HG02852 (cell line): Measurements from ENCODE around the gene CALML5.
"Not testable (repeated sequence)": the region's sequence is repeated elsewhere in the genome, so short reads cannot be mapped to it uniquely, and the experiment has no call there.

Source experiments
- ATAC-seq: cut with Tn5 transposase; IDR thresholded peaks from one replicate; pipeline ENCODE4 v1.9.1; 2021; ENCODE audit warnings: mild to moderate bottlenecking, moderate library complexity; ENCODE audit not compliant: unreplicated experiment

CALML5 gene

GRCh38 chr10:5485948-5486852 lies 13.2 kb downstream of the CALML5 start:
- ATAC-seq, result no peak

- no peak for ATAC-seq
Measured at GRCh38 chr10:5485290-5485689, 14.1 kb downstream of the CALML5 start.

- no peak for ATAC-seq
Measured at GRCh38 chr10:5484205-5484604, 15.2 kb downstream of the CALML5 start.

- no peak for ATAC-seq
Measured at GRCh38 chr10:5482016-5482415, 17.4 kb downstream of the CALML5 start.

GRCh38 chr10:5481121-5481520 lies 18.2 kb downstream of the CALML5 start:
- ATAC-seq, result no peak

- no peak for ATAC-seq
Measured at GRCh38 chr10:5480162-5480941, 19.0 kb downstream of the CALML5 start.

GRCh38 chr10:5479481-5480161 lies 19.7 kb downstream of the CALML5 start:
- ATAC-seq, result no peak

- no peak for ATAC-seq
Measured at GRCh38 chr10:5478694-5479305, 20.6 kb downstream of the CALML5 start.

GRCh38 chr10:5477948-5478693 lies 21.2 kb downstream of the CALML5 start:
- no peak for ATAC-seq

- no peak for ATAC-seq
Measured at GRCh38 chr10:5476918-5477525, 22.3 kb downstream of the CALML5 start.

- ATAC-seq, result not testable (repeated sequence)
Measured at GRCh38 chr10:5475974-5476807, 23.2 kb downstream of the CALML5 start.

- not testable (repeated sequence) for ATAC-seq
Measured at GRCh38 chr10:5475088-5475487, 24.3 kb downstream of the CALML5 start.

GRCh38 chr10:5474642-5475041 lies 24.7 kb downstream of the CALML5 start:
- not testable (repeated sequence) for ATAC-seq

GRCh38 chr10:5470062-5470751 lies 29.2 kb downstream of the CALML5 start:
- no peak for ATAC-seq

GRCh38 chr10:5469353-5470061 lies 29.9 kb downstream of the CALML5 start:
- ATAC-seq, result no peak

GRCh38 chr10:5468262-5469106 lies 30.9 kb downstream of the CALML5 start:
- ATAC-seq, result no peak
